HG03575 (cell line): ENCODE data around the gene TMEM266.

Source experiments
- ATAC-seq: cut with Tn5 transposase; IDR thresholded peaks from one replicate; pipeline ENCODE4 v1.9.1; 2021; ENCODE audit not compliant: unreplicated experiment, insufficient number of reproducible peaks, low FRiP score; ENCODE audit errors: extremely low read depth

Gene TMEM266

GRCh38 chr15:76062286-76062685 lies 2.5 kb downstream of the TMEM266 start:
- no peak for ATAC-seq

DNA sequence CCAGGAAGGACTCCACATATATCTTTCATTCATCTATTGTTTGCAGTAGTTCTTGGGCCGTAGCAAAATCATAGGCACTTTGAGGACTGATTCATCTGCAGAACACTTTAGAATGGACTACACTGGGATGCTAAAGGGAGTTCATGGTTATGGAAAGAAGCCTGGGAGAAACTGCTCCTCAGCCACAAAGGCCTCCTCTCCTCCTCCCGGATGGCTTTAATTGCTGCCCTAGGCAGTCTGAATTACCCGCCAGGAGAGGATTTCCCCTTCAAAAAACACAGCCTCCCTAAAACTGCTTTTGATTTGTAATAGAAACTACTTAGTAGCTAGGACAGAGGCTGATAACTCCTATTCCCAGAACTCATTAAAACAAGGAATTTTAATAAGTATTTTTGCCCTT lies 4.6 kb downstream of the TMEM266 start:
- no peak for ATAC-seq

GRCh38 chr15:76065245-76065644 lies 5.5 kb downstream of the TMEM266 start:
- ATAC-seq, result no peak

DNA sequence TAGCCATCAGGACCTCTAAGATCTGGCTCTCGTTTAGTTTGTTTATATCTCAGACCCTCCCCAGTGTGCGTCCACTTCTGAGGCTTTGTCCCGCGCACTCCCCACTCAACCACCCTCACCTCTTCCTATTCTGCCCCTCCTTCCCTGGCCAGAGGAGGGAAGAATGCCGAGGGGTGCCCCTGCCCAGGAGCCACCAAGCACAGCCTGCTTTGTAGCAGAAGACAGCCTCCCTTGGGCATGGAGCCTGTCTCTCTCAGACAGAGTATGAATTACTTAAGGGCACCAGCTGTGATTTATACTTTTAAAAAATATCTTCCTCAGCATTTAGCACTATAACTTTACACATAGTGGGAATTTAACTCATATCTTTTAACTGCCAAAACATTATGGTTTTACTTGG lies 6.0 kb downstream of the TMEM266 start:
- ATAC-seq, result no peak

DNA sequence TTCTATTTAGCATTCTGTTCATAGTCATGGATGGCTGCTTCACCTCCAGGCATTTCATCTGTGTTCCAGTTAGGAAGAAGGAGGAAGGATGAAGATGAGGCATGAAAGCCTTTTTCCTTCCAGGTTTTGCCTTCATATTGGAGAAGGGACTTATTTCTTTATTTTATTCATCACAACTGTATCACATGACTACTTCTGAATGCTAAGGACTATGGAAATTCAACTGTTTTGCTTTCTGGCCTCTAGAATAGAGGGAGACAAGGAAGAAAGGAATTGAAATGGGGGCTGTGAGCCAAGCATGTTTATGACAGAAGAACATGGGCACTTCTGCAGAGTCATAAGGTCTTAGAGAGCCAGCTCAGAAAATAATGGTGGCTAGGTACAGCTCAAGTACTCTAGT lies 10.4 kb downstream of the TMEM266 start:
- no peak for ATAC-seq

GRCh38 chr15:76070921-76071635 lies 11.3 kb downstream of the TMEM266 start:
- ATAC-seq, result no peak

GRCh38 chr15:76071806-76072205 lies 12.0 kb downstream of the TMEM266 start:
- ATAC-seq, result no peak

- no peak for ATAC-seq
Observed at GRCh38 chr15:76073554-76073953, 13.8 kb downstream of the TMEM266 start.

- ATAC-seq, result no peak
Observed at GRCh38 chr15:76075046-76075445, 15.3 kb downstream of the TMEM266 start.

DNA sequence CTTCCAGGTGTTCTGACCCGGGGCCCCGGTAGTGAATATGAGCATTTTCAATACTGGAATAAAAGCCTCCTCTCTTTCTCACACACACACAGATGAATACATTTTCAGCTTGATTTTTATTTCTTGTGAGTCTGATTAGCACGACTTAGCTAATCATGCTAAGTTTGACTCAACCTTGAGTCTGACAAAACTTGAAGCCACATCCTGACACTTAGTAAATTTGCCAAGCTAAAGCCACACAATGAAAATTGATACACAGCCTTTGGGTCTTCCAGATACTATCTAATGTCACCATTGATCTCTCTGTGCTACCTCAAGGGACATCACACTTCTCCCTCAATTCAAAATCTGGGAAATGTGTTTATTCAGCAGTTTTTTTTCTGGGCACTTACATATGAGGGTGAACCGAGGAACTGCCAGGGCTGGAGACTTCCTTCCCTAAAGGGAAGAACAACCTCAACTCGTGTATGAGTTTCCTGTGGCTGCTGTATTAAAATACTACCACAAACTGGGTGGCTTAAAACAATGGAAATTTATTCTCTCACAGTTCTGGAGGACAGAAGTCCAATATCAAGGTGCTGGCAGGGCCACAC lies 18.6 kb downstream of the TMEM266 start:
- no peak for ATAC-seq

- ATAC-seq, result no peak
Observed at GRCh38 chr15:76084256-76084655, 24.5 kb downstream of the TMEM266 start.

GRCh38 chr15:76098685-76099084 lies 38.9 kb downstream of the TMEM266 start:
- ATAC-seq, result no peak

GRCh38 chr15:76099388-76099787 lies 39.6 kb downstream of the TMEM266 start:
- ATAC-seq, result no peak

GRCh38 chr15:76100361-76100760 lies 40.6 kb downstream of the TMEM266 start:
- no peak for ATAC-seq

GRCh38 chr15:76101655-76102054 lies 41.9 kb downstream of the TMEM266 start:
- no peak for ATAC-seq

DNA sequence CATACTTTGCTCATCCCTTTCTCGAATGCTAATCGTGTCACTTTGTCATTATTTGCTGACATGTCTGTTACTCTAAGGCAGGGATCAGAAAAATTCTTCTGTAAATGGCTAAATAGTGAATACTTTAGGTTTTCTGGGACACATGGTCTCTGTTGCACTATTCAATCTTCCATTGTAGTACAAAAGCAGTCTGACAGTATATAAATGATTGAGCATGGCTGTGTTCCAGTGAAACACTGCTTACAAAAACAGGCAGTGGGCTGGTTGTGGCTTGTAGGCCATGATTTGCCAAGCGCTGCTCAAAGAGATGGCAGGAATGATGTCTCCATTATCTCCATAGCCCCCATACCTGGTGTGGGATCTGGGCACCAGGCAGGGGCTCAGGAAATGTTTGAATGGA lies 45.6 kb downstream of the TMEM266 start:
- no peak for ATAC-seq

- no peak for ATAC-seq
Observed at GRCh38 chr15:76105911-76106310, 46.1 kb downstream of the TMEM266 start.

DNA sequence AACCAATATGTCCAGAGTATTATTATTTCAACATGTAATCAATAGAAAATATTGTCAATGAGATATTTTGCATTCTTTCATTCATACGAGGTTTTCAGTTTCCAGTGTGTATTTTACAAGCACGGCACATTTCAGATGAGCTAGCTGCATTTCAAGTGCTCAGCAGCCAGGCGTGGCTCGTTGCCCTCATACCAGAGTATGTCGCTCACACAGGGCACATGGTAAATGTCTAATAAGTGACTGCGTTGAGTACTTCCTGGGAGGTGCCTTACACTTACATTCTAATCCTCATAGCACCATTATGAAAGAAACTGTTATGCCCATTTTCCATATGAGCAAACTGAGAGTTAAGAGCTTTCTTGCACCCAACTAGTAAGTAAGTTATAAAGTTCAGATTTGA lies 47.4 kb downstream of the TMEM266 start:
- ATAC-seq, result no peak

DNA sequence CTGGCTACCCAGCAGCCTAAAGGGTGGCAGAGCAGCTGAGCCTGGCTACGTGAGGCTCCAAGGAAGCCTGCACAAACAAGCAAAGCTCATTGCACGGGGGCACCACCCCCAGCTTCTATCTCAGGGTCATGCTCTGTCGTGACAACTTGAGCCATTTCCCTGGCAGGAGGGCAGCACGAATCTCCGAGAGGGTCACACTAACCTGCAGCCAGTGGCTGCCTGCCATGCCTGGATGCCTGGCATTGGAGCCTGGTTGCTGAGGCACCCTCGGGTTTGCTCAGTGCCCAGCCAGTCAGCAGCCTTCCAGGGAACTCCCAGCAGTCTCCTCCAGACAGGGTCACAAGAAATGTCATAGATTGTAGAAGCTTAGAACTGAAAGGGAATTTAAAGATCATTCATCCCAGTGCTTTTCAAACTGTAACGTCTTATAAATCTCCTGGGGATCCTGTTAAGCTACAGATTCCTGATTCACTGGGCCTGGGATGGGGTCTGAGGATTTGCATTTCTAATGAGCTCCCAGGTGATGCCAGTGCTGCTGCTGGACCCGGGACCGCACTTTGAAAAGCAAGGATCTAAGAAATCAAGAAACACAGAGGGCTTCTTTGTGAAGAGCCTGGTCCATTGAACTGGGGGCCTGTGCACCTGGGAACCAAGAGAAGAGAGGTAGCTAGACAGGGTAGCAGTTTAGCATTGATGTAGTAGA lies 48.4 kb downstream of the TMEM266 start:
- no peak for ATAC-seq

DNA sequence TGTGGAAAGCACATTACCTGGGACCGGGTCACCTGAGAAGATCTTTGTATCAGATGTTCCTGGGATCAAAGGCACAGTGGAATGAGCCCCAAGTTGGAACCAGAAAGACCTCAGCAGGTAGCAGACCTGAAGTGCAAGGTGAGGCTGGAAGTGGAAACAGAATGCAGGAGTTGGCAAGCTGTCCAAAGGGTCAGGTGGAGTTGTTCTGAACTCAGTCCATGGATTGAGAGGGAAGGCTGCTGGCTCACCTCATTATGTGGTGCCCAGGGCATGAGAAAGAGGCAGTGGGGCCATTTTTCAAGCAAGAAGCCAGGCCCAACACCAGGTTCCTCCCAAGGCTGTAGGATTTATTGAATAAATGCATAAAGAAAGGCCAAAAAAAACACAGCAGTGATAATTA lies 49.3 kb downstream of the TMEM266 start:
- ATAC-seq, result no peak
